Erythroblast (primary cell): Measurements from ENCODE around the gene SLC35F1.

Experiments
- GATA1 ChIP-seq: IDR thresholded peaks from 2 replicates; pipeline ENCODE4 v1.6.1; 2011; ENCODE audit warnings: low read depth, mild to moderate bottlenecking, control low read depth, low read length, moderate library complexity
- POLR2A ChIP-seq: IDR thresholded peaks from 2 replicates; pipeline ENCODE4 v1.6.1; 2011; ENCODE audit warnings: mild to moderate bottlenecking, low read length

DNA sequence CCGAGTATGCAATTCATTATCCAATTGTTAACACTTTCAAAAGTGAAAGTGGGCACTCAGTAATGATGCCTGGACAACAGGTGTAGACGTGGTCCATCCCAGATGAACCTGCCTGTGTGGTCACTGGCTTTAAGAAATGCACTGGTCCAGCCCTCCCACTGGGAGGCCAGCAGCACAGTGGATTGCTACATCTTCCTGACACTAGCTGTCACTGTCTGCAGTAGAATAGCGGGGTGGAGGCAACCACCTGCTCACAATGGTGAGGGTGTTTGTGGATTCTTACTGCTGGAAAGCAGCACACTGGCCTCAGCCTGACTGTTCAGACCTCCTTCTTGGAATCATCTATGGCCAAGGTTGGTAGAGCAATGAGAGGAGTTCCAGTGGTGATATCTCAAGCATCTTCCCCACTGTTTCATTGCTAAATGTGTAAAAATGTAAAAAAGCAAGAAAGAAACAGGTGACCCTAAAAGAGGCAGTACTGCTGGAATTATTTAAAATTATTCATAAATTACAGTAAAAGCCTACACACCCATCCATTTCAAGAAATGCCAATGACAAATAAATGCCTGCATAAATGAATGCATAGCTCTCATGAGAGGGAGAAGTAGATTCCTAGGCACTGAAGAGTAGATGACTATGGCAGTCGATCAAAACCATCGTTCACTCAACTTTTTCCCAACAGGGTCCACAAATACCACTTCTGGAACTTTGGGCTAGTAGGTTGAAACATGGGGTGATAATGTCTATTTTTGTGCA lies 413.0 kb downstream of the SLC35F1 start:
- TF ChIP-seq POLR2A, result no peak
- TF ChIP-seq GATA1, result no peak
